ENCODE data around the gene CACNA1S. TPM values are rescaled to one million over a fixed set of nuclear protein-coding genes. Genes with fewer than 3 reads are reported as not detected.

CACNA1S gene
- total and polyA plus RNA-seq, 2 of the 13 experiments (the other 11 are each of a cell fraction or from before 2014, with no cell fraction given) = not detected

DNA sequence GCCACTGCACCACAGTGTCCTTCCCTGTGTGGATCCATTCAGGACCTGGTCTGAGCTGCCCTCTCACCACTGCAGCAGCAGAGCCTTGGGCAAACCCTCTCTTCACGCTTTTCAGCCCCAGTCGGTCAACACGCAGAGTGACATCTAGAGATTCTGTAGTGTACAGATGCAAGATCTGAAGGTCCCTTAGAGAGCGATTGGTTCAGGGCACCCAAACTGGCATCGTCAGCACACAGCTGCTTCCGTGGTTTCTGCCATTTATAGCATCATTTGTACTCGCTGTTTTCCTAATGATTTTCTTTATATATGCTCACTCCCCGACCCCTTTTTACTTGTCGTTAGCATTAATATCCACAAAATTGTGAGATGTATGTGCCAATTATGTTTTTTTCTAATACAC, 16.2 kb upstream of the CACNA1S start:
- no peaks in the 10 kb centered on the region for H3K9me3 ChIP-seq (ENCODE audit: low read length)
- TF ChIP-seq RXRB (CRISPR knock-in tag; IDR thresholded peaks at IDR 0.05; ENCODE audit: borderline replicate concordance) = no peak
- TF ChIP-seq TEAD3 (CRISPR knock-in tag; optimal IDR thresholded peaks at IDR 0.05; ENCODE audit: borderline replicate concordance) = no peak
- TF ChIP-seq, protein P1, sequence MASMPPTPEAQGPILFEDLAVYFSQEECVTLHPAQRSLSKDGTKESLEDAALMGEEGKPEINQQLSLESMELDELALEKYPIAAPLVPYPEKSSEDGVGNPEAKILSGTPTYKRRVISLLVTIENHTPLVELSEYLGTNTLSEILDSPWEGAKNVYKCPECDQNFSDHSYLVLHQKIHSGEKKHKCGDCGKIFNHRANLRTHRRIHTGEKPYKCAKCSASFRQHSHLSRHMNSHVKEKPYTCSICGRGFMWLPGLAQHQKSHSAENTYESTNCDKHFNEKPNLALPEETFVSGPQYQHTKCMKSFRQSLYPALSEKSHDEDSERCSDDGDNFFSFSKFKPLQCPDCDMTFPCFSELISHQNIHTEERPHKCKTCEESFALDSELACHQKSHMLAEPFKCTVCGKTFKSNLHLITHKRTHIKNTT (CRISPR knock-in tag; IDR thresholded peaks at IDR 0.05) = no peak
- no peak for TF ChIP-seq ZNF543 (CRISPR knock-in tag; IDR thresholded peaks at IDR 0.05)
- no peak for TF ChIP-seq TGIF2 (CRISPR knock-in tag; IDR thresholded peaks at IDR 0.05)
- no peak for TF ChIP-seq ZNF383 (CRISPR knock-in tag; IDR thresholded peaks at IDR 0.05; ENCODE audit: borderline replicate concordance)
- TF ChIP-seq ATF1 (CRISPR knock-in tag; IDR thresholded peaks at IDR 0.05) = no peak
- TF ChIP-seq CREM (IDR thresholded peaks at IDR 0.05) = no peak
- TF ChIP-seq CREM (CRISPR knock-in tag; IDR thresholded peaks at IDR 0.05) = no peak
- TF ChIP-seq FOSL1 (CRISPR knock-in tag; IDR thresholded peaks at IDR 0.05; ENCODE audit: borderline replicate concordance) = no peak
- CTCF ChIA-PET (ENCODE audit: low intra/inter-chr PET ratio, low total read pairs) = no interaction called here
- no peak for FAIRE-seq
- H3K36me3 ChIP-seq (replicated peaks in 1 of 2; ENCODE audit: control insufficient read depth in 1 of 2, insufficient read depth in 2 of 2, low read length in 2 of 2) = no peaks in the 10 kb centered on the region
- 0 out of 2 replicates have a peak overlapping the region, but pooled peaks have one; percentile 22 for H3K9ac ChIP-seq (ENCODE audit: insufficient read depth, low read depth, low read length)
- peaks cover 11% of the 10 kb centered on the region for H3K4me1 ChIP-seq (ENCODE audit: insufficient read depth, low read length)
- H3K4me3 ChIP-seq (replicated peaks in 1 of 3; ENCODE audit: insufficient read depth in 1 of 3, low read depth in 2 of 3, low read length in 3 of 3) = no peak overlapping the region; a peak in 1 of 6 replicates
- BruUV-seq (replicated peaks) = no TSS peak
- H3K27me3 ChIP-seq (ENCODE audit: control insufficient read depth in 1 of 2, insufficient read depth in 2 of 2, low read length in 2 of 2) = peaks cover 10 to 38% of the 10 kb centered on the region in 2 experiments
- ATAC-seq = peak; percentile 10
- H4K20me1 ChIP-seq (ENCODE audit: insufficient read depth, low read length) = no peaks in the 10 kb centered on the region
- H2AFZ ChIP-seq (ENCODE audit: low read length) = no peak overlapping the region
- intact Hi-C loops (cut with micrococcal nuclease; ENCODE audit: unreplicated experiment) (loop anchor here (5.0 kb wide), 1 partner anchor 94 kb away; no protein-coding TSS in a partner anchor), in situ Hi-C loops (cut with HindIII; ENCODE audit: extremely low pct_ligation_motif_present, low pct_unique_long_range_greater_than_20kb) (no loop called here)
- H3K27ac ChIP-seq (ENCODE audit: extremely low read length, insufficient read depth, low read length) = no peak overlapping the region
- H3K4me2 ChIP-seq (ENCODE audit: low read depth, low read length) = peak overlapping the region; percentile 23; the same call in 1 of the 2 replicates
- POLR2A ChIA-PET = no interaction called here
- 52% methylated on average over 9 of the region's 9 CpGs for WGBS (ENCODE audit: low lambda C conversion rate)
- no peak for DNase-seq (ENCODE audit: low spot score)
- no peaks in the 10 kb centered on the region for H3K79me2 ChIP-seq (ENCODE audit: insufficient read depth, low read length)
